Panc1 (cell line): ENCODE data around the gene TAF4B. TPM values are rescaled to one million over a fixed set of nuclear protein-coding genes. Genes with fewer than 3 reads are reported as not detected.

Source experiments
- ATAC-seq: fragments of 200-7000 bp; cut with Tn5 transposase; 2 replicates; pipeline ENCODE4 v1.9.1; 2020; ENCODE audit warnings: mild to moderate bottlenecking, moderate library complexity
- BruUV-seq: library from RNA; stranded (reverse); fragments of 400-500 nt; replicated peaks from 2 replicates; lab custom pipeline; 2021; lab: Mats Ljungman, UMichigan
- CTCF ChIA-PET: fragments of 300-600 bp; sonication (Branson Sonifier 250); formaldehyde crosslinking; loops from one replicate; lab custom pipeline; 2022; ENCODE audit warnings: antibody characterized with exemption; lab: Charles Lee
- POLR2A ChIA-PET: fragments of 300-600 bp; sonication (Branson Sonifier 250); formaldehyde crosslinking; loops from one replicate; lab custom pipeline; 2022; ENCODE audit warnings: antibody characterized with exemption; lab: Charles Lee
- DNase-seq: peaks from one replicate; pipeline ENCODE4 v3.0.0-alpha.2; 2010; ENCODE audit warnings: low read depth, low spot score
- H3K27ac ChIP-seq: 2 replicates; pipeline ENCODE4 v1.5.1; 2011; ENCODE audit warnings: mild to moderate bottlenecking, low read length, inconsistent platforms
- H3K27me3 ChIP-seq: fragments of 200-500 bp; sonication (Bioruptor generic); 2 replicates; pipeline ENCODE4 v1.6.0; 2014; ENCODE audit warnings: low read length, inconsistent platforms; ENCODE audit not compliant: control insufficient read depth, insufficient read depth
- H3K36me3 ChIP-seq: fragments of 200-500 bp; sonication (Bioruptor generic); 2 replicates; pipeline ENCODE4 v1.5.1; 2014; ENCODE audit warnings: inconsistent platforms, mild to moderate bottlenecking, low read length, moderate library complexity; ENCODE audit not compliant: control insufficient read depth, insufficient read depth
- H3K4me1 ChIP-seq: 2 replicates; pipeline ENCODE4 v1.5.1; 2011; ENCODE audit warnings: inconsistent platforms, mild to moderate bottlenecking, low read length, moderate library complexity; ENCODE audit not compliant: control insufficient read depth, insufficient read depth
- H3K4me3 ChIP-seq, 2 experiments: 2 replicates each; pipeline ENCODE4 v1.5.1; 2011 to 2012; ENCODE audit warnings: low read depth in 2 of 2, low read length in 2 of 2, mild to moderate bottlenecking in 2 of 2, inconsistent platforms in 1 of 2, moderate library complexity in 1 of 2
- H3K9me3 ChIP-seq: fragments of 200-500 bp; sonication (Bioruptor generic); 2 replicates; pipeline ENCODE4 v1.5.1; 2014; ENCODE audit warnings: low read depth, mild to moderate bottlenecking, inconsistent platforms, low read length, moderate library complexity; ENCODE audit not compliant: control insufficient read depth, insufficient read depth
- CTCF ChIP-seq: fragments of 450-650 bp; IDR thresholded peaks from 2 replicates; pipeline ENCODE4 v1.5.1; 2017; ENCODE audit warnings: mild to moderate bottlenecking
- POLR2AphosphoS5 ChIP-seq: IDR thresholded peaks from 2 replicates; pipeline ENCODE4 v1.6.1; 2012; ENCODE audit warnings: mild to moderate bottlenecking, low read depth, low read length, moderate library complexity
- REST ChIP-seq, 2 experiments: IDR thresholded peaks; 2 replicates each; pipeline ENCODE4 v1.6.1; 2011 to 2012; ENCODE audit warnings: low read depth in 2 of 2, control low read depth in 1 of 2, low read length in 1 of 2, mild to moderate bottlenecking in 1 of 2, moderate library complexity in 1 of 2; ENCODE audit not compliant: insufficient read depth in 1 of 2
- SIN3A ChIP-seq: IDR thresholded peaks from 2 replicates; pipeline ENCODE4 v1.6.1; 2012; ENCODE audit warnings: low read depth, mild to moderate bottlenecking, low read length, moderate library complexity, borderline replicate concordance; ENCODE audit not compliant: insufficient read depth
- TCF7L2 ChIP-seq: IDR thresholded peaks from 2 replicates; pipeline ENCODE4 v1.6.1; 2011; ENCODE audit warnings: mild to moderate bottlenecking, low read depth, low read length, inconsistent platforms
- in situ Hi-C: cut with HindIII; loops from 2 replicates; pipeline ENCODE4 v1.10.0; 2016; ENCODE audit warnings: low sequenced_read_pairs, low pct_unique_long_range_greater_than_20kb
- intact Hi-C: fragments of 100-400 bp; cut with micrococcal nuclease; formaldehyde crosslinking; loops from one replicate; pipeline ENCODE4 v1.10.0; 2022; ENCODE audit not compliant: unreplicated experiment
- total RNA-seq: library from RNA; stranded (reverse); gene quantifications from one replicate; pipeline ENCODE4 v1.2.1, GENCODE V29; 2021; ENCODE audit not compliant: unreplicated experiment

The TAF4B gene
- total RNA-seq, 1 experiment from 2014 or later: 8.0 TPM

GRCh38 chr18:26228562-26229260 lies 2.5 kb downstream of the TAF4B start:
- Histone ChIP-seq H3K4me1 (peaks cover 11% of the 10 kb centered on the region), H3K36me3 (no peaks in the 10 kb centered on the region; the same call in 1 of the 2 replicates), H3K27ac (no peak overlapping the region; the same call in 1 of the 2 replicates), H3K4me3 (peak overlapping the region in 1 of 2 experiments; percentile 76; a peak in 1 of 4 replicates), H3K9me3 (no peaks in the 10 kb centered on the region), H3K27me3 (no peaks in the 10 kb centered on the region)
- ChIA-PET POLR2A (no interaction called here), CTCF (no interaction called here)
- no TSS peak for BruUV-seq
- in situ Hi-C loops (no loop called here), intact Hi-C loops (loop anchor here (5.0 kb wide), 1 partner anchor 136 kb away; the partner anchor contains the start of gene SS18)
- TF ChIP-seq POLR2AphosphoS5 (no peak), CTCF (no peak), TCF7L2 (no peak), REST (IDR thresholded peaks at IDR 0.05; ENCODE audit: insufficient read depth in 1 of 2, low read depth in 2 of 2, low read length in 1 of 2) (no peak), SIN3A (no peak)
- ATAC-seq (no peak), DNase-seq (no peak)

GRCh38 chr18:26230497-26230896 lies 4.3 kb downstream of the TAF4B start:
- CTCF ChIA-PET: no interaction called here
- no TSS peak for BruUV-seq
- Histone ChIP-seq H3K4me3 (no peak overlapping the region), H3K27me3 (no peaks in the 10 kb centered on the region), H3K27ac (no peak overlapping the region), H3K9me3 (no peaks in the 10 kb centered on the region), H3K36me3 (no peaks in the 10 kb centered on the region; the same call in 1 of the 2 replicates), H3K4me1 (peaks cover 11% of the 10 kb centered on the region)
- POLR2A ChIA-PET: no interaction called here
- DNase-seq (no peak), ATAC-seq (no peak)
- TF ChIP-seq POLR2AphosphoS5: no peak
- intact Hi-C loops (no loop called here), in situ Hi-C loops (no loop called here)

- intact Hi-C loops: no loop called here
- in situ Hi-C loops: no loop called here
- CTCF ChIA-PET: no interaction called here
- TF ChIP-seq REST (IDR thresholded peaks at IDR 0.05; ENCODE audit: insufficient read depth in 1 of 2, low read depth in 2 of 2, low read length in 1 of 2): no peak
- no peak for TF ChIP-seq POLR2AphosphoS5
- TF ChIP-seq CTCF: no peak
- TF ChIP-seq TCF7L2: no peak
- no peak for TF ChIP-seq SIN3A
- Histone ChIP-seq H3K27me3 (no peaks in the 10 kb centered on the region), H3K9me3 (no peaks in the 10 kb centered on the region), H3K27ac (no peak overlapping the region), H3K4me1 (peaks cover 7% of the 10 kb centered on the region), H3K4me3 (no peak overlapping the region), H3K36me3 (no peaks in the 10 kb centered on the region)
- POLR2A ChIA-PET: no interaction called here
- BruUV-seq: no TSS peak
- ATAC-seq (no peak), DNase-seq (no peak)
Measured at GRCh38 chr18:26233208-26233607, 7.0 kb downstream of the TAF4B start.
